HG03565 (cell line): ENCODE data around the gene BIRC5.

ENCODE experiments used
- ATAC-seq: cut with Tn5 transposase; IDR thresholded peaks from one replicate; pipeline ENCODE4 v1.9.1; 2021; ENCODE audit warnings: mild to moderate bottlenecking, moderate library complexity; ENCODE audit not compliant: unreplicated experiment

Gene BIRC5

DNA sequence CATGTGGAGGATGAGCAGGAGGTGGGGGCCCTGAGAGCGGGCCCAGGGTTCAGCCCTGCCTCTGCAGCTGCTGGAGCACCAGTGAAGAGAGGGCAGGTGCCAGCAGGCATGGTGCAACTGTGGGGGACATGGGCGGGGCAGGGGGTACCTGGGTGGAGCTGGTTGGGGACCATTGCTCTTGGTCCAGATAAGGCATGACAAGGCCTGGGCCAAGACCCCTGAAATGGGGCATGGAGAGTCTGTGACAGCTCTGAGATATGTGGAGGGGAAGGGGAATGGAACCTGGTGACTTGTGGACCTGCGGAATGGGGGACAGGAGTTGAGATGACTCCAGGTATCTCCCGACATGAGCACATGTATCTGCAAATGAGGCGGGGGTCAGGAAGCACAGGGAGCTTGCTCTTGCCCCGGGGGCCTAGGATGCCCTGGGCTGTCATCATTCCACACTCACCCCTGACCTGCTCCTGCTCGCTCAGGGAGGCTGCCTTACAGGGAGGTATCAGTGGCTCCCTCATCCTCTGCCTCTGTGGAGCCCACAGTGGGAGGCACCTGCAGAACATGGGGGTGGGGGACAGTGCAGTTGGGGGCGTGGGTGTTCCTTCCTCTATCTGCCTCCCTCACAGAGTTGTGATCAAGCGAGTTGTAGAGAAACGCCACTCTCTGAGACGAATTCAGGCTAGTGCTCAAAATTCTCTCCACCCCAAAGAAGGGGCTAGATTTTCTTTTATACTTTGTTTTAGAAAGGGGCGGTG lies 57.5 kb downstream of the BIRC5 start:
- ATAC-seq = no peak

DNA sequence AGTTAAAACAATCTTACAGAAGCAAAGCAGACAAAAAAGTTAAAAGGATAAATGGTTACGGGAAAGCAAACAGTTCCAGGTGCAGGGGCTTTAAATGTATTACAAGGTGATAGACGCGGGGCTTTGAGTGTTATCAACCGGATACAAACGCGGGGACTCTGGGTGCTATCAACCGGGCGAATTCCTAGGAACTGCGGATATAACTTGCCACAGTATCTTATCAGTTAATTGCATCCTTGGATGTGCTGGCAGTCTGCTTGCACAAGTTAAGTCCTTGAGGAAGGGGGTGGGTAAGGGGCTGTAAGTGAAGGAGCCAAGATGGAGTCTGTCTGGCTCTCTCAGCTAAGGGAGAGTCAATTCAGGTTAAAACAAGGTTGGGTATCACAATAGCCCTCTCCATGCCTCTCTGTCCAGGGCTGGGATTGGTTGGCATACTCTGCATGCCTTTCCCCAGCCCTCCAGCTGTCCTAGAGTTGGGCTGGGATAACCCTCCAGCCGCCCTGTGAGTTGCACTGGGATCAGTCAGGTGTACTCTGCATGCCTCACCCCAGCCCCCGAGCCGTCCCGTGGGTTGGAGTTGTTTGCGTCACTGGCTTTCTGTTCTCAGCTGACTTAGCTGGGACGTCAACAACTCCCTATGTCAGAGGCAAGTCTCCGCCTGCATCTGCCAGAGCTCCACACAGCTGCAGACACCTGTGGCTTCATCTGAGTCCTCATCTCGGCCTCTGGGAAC lies 58.3 kb downstream of the BIRC5 start:
- ATAC-seq = no peak

DNA sequence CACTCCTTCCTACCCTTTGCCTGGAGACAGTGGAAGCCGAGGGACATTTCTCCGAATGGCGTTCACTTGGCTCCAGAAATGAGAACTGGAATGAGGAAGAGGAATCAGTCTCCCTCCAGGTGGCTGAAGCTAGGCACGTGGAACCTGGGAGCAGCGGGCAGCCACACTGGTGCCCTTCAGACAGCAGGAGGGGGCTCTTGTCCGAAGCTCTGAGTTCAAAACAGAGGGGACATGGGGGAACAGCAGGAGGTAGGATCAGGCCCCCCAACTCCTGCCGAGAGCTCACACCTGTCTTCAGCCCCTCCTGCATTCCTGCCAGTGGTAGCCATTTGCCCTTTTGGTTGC lies 58.8 kb downstream of the BIRC5 start:
- ATAC-seq = no peak

DNA sequence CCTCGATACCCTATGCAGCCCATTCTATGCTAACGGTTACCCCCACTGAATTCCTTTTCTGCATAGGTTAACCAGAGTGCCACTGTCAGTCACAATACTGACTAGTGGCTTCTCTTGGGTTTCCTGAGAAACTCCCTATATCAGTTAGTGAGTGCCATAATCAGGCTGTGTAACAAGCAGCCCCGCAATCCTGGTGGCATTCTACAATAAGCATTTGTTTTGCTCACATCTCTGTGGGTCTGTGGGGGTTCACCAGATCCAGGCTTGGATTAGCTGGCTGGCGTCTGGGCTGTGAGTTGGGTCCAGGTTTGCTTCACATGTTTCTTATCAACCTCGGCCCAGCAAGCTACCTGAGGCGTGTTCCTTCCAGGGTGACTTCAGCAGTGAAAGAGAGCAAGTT lies 59.8 kb downstream of the BIRC5 start:
- ATAC-seq = no peak
